ENCODE results near the gene NXN. TPM values are rescaled to one million over a fixed set of nuclear protein-coding genes. Genes with fewer than 3 reads are reported as not detected.

Gene NXN
- polyA plus RNA-seq, 4 donors = 2.2 to 12.5 (median 7.1) TPM

DNA sequence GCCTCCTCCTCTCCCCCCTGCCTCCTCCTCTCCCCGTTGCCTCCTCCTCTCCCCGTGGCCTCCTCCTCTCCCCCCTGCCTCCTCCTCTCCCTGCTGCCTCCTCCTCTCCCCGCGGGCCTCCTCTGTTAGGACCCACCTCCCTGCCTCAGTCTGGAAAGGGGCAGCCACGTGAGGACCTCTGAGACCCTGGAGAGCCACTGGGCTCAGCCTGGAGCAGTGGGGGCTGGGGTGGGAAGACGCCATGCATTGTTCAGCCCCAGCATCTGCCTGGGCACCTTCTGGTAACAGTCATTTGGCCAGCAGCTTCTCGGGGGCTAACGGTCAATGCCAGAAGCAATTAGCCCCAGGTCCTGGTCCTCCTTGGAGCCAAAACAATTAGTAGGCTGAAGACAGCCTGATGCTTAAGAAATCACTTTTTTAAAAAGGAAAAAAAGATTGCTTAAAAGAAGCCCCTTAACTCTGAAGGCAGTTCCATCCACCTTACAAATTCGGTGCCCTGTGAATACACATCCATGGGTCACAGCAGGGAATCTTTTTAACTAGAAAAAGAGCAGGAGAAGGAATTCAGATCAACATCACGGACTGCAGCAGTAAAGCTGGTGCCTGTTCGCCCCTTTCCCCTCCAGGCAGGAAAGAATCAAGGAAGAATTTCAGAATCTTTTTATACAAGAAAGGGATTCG, 29.8 kb downstream of the NXN start:
- no peak for FAIRE-seq
- H3K4me1 ChIP-seq (ENCODE audit: control insufficient read depth in 3 of 3, insufficient read depth in 2 of 3, low read depth in 1 of 3, low read length in 2 of 3) = peaks cover 0 to 3% (median 0%) of the 10 kb centered on the region in 3 donors
- H3K36me3 ChIP-seq (ENCODE audit: control insufficient read depth in 3 of 3, insufficient read depth in 2 of 3, low read depth in 1 of 3, low read length in 3 of 3) = peaks cover 0 to 6% (median 0%) of the 10 kb centered on the region in 3 donors
- H3K4me3 ChIP-seq (ENCODE audit: low read depth in 1 of 3, low read length in 3 of 3) = no peak overlapping the region
- no peak for DNase-seq
- peaks cover 0 to 4% (median 0%) of the 10 kb centered on the region in 3 donors for H3K27me3 ChIP-seq (ENCODE audit: control insufficient read depth in 3 of 3, insufficient read depth in 3 of 3, low read length in 3 of 3)
- no peaks in the 10 kb centered on the region for H3K9me3 ChIP-seq (ENCODE audit: control insufficient read depth in 2 of 2, insufficient read depth in 1 of 2, low read depth in 1 of 2, low read length in 1 of 2)
- H3K27ac ChIP-seq (ENCODE audit: low read depth in 1 of 3, low read length in 2 of 3) = peak overlapping the region in 1 of 3 donors; percentile 42
- 63 to 71% (median 67%) methylated on average over 7 to 10 of the region's 12 CpGs for WGBS, 3 donors

DNA sequence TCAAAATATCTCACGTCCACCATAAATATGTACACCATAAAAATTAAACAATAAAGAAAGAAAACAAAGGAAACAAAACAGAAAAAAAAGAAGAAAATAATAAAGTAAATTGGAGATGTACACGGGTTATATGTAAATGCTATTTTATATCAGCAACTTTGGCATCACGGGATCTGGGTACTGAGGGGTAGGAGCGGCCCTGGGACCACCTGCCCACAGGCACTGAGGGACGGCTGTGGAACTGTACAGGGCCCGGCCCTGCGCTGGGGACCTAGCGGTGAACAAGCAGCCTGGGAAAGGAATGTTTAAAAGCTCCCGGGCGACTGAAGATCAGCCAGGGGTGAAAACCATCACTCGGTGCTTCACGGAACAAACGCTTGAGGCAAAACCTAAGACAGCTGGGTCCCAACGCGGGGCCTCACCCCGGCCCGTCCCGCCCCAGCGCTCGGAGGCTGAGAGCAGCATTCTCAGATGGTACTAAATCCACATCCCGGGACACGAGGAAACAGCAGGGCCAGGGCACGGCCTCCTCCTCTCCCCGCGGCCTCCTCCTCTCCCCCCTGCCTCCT, 31.2 kb downstream of the NXN start:
- Histone ChIP-seq H3K27me3 (ENCODE audit: control insufficient read depth in 3 of 3, insufficient read depth in 3 of 3, low read length in 3 of 3) (peaks cover 0 to 4% (median 0%) of the 10 kb centered on the region in 3 donors), H3K4me3 (ENCODE audit: low read depth in 1 of 3, low read length in 3 of 3) (no peak overlapping the region), H3K9me3 (ENCODE audit: control insufficient read depth in 2 of 2, insufficient read depth in 1 of 2, low read depth in 1 of 2, low read length in 1 of 2) (no peaks in the 10 kb centered on the region), H3K36me3 (ENCODE audit: control insufficient read depth in 3 of 3, insufficient read depth in 2 of 3, low read depth in 1 of 3, low read length in 3 of 3) (peaks cover 0 to 6% (median 0%) of the 10 kb centered on the region in 3 donors), H3K27ac (ENCODE audit: low read depth in 1 of 3, low read length in 2 of 3) (peak overlapping the region in 1 of 3 donors; percentile 34), H3K4me1 (ENCODE audit: control insufficient read depth in 3 of 3, insufficient read depth in 2 of 3, low read depth in 1 of 3, low read length in 2 of 3) (no peaks in the 10 kb centered on the region)
- 67 to 71% (median 69%) methylated on average over 20 to 25 of the region's 25 CpGs for WGBS, 3 donors
- FAIRE-seq = no peak
- DNase-seq = no peak

- no peak for DNase-seq
- H3K27ac ChIP-seq (ENCODE audit: low read depth in 1 of 3, low read length in 2 of 3) = no peak overlapping the region
- peaks cover 0 to 4% (median 0%) of the 10 kb centered on the region in 3 donors for H3K27me3 ChIP-seq (ENCODE audit: control insufficient read depth in 3 of 3, insufficient read depth in 3 of 3, low read length in 3 of 3)
- no peaks in the 10 kb centered on the region for H3K4me1 ChIP-seq (ENCODE audit: control insufficient read depth in 3 of 3, insufficient read depth in 2 of 3, low read depth in 1 of 3, low read length in 2 of 3)
- no peaks in the 10 kb centered on the region for H3K9me3 ChIP-seq (ENCODE audit: control insufficient read depth in 2 of 2, insufficient read depth in 1 of 2, low read depth in 1 of 2, low read length in 1 of 2)
- no peak overlapping the region for H3K4me3 ChIP-seq (ENCODE audit: low read depth in 1 of 3, low read length in 3 of 3)
- peaks cover 0 to 3% (median 0%) of the 10 kb centered on the region in 3 donors for H3K36me3 ChIP-seq (ENCODE audit: control insufficient read depth in 3 of 3, insufficient read depth in 2 of 3, low read depth in 1 of 3, low read length in 3 of 3)
- 94 to 95% (median 95%) methylated on average over 37 of the region's 37 CpGs for WGBS, 3 donors
- no peak for FAIRE-seq
Measured at GRCh38 chr17:946510-947236, 32.9 kb downstream of the NXN start.

DNA sequence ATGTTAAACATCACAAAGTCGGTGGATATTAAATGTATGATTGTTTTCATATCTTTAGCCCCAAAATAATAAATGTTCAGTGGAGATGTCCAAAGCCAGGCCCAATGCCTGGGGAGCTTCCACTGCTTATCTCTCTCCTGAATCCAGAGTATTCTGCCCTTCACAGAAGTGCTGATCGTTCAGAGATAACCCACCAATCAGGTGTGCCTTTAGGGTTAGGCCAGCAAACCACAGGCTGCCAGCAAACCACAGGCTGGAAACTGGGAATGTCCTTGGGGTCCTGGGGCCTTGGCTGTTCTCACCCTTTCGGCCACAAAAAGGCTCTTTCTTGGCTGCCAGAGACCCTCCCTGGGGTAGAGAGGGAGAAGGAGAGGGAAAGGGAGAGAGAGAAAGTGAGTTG, 33.9 kb downstream of the NXN start:
- H3K36me3 ChIP-seq (ENCODE audit: control insufficient read depth in 3 of 3, insufficient read depth in 2 of 3, low read depth in 1 of 3, low read length in 3 of 3) = peaks cover 0 to 3% (median 0%) of the 10 kb centered on the region in 3 donors
- H3K4me1 ChIP-seq (ENCODE audit: control insufficient read depth in 3 of 3, insufficient read depth in 2 of 3, low read depth in 1 of 3, low read length in 2 of 3) = no peaks in the 10 kb centered on the region
- H3K27me3 ChIP-seq (ENCODE audit: control insufficient read depth in 3 of 3, insufficient read depth in 3 of 3, low read length in 3 of 3) = peaks cover 0 to 4% (median 0%) of the 10 kb centered on the region in 3 donors
- DNase-seq (no peak), FAIRE-seq (no peak)
- H3K4me3 ChIP-seq (ENCODE audit: low read depth in 1 of 3, low read length in 3 of 3) = no peak overlapping the region
- H3K27ac ChIP-seq (ENCODE audit: low read depth in 1 of 3, low read length in 2 of 3) = no peak overlapping the region
- no peaks in the 10 kb centered on the region for H3K9me3 ChIP-seq (ENCODE audit: control insufficient read depth in 2 of 2, insufficient read depth in 1 of 2, low read depth in 1 of 2, low read length in 1 of 2)
- 46 to 67% (median 53%) methylated on average over 3 of the region's 3 CpGs for WGBS, 3 donors

DNA sequence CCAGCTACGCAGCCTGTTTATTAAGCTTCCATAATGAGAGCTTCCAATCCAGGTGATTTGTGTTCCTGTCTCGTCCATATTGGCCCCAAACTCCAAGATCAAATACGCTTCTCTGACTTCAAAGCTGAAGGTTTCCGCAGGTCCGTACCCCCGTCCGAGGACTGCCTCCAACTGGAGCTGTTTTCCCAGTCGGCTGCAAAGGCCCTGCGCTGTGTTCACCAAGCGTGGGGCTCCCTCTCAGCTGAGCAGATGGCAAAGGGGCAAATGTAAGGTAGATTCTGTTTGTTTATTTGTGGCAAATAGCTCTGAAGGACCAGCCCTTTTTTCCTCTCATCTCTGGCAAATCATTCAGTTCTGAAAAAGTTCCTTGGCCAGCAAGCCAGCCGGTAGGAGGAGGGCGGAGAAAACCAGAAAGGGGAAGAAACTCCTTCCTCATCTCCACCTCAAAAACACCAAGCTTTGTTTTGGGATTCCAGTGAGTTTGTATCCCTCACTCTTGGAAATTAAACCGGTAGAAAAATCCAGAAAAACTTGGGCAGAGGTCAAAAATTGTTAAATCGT, 35.2 kb downstream of the NXN start:
- Histone ChIP-seq H3K27me3 (ENCODE audit: control insufficient read depth in 3 of 3, insufficient read depth in 3 of 3, low read length in 3 of 3) (no peaks in the 10 kb centered on the region), H3K36me3 (ENCODE audit: control insufficient read depth in 3 of 3, insufficient read depth in 2 of 3, low read depth in 1 of 3, low read length in 3 of 3) (peaks cover 0 to 3% (median 0%) of the 10 kb centered on the region in 3 donors), H3K4me3 (ENCODE audit: low read depth in 1 of 3, low read length in 3 of 3) (no peak overlapping the region), H3K27ac (ENCODE audit: low read depth in 1 of 3, low read length in 2 of 3) (no peak overlapping the region), H3K4me1 (ENCODE audit: control insufficient read depth in 3 of 3, insufficient read depth in 2 of 3, low read depth in 1 of 3, low read length in 2 of 3) (no peaks in the 10 kb centered on the region), H3K9me3 (ENCODE audit: control insufficient read depth in 2 of 2, insufficient read depth in 1 of 2, low read depth in 1 of 2, low read length in 1 of 2) (no peaks in the 10 kb centered on the region)
- WGBS, 3 donors = 64 to 71% (median 65%) methylated on average over 14 of the region's 14 CpGs
- FAIRE-seq (no peak), DNase-seq (no peak)

DNA sequence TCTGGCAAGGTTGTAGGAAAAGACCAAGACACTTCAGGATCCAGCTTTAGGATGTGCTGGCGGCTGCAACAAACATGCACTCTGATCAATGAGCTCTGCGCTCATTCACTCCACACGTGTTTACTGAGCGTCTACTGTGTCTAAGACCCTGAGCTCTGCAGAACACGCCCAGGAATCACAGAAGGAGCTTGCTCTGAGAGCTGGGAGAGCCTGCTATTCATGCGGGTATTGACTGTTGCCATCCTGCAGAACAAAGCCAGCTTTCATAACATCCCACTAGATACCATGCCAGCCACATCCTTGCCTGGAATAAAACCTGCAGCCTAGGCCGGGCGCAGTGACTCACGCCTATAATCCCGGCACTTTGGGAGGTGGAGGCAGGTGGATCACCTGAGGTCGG, 44.1 kb downstream of the NXN start:
- H3K36me3 ChIP-seq (ENCODE audit: control insufficient read depth in 3 of 3, insufficient read depth in 2 of 3, low read depth in 1 of 3, low read length in 3 of 3) = peaks cover 0 to 4% (median 0%) of the 10 kb centered on the region in 3 donors
- DNase-seq (no peak), FAIRE-seq (no peak)
- no peak overlapping the region for H3K27ac ChIP-seq (ENCODE audit: low read depth in 1 of 3, low read length in 2 of 3)
- peaks cover 0 to 2% (median 0%) of the 10 kb centered on the region in 3 donors for H3K4me1 ChIP-seq (ENCODE audit: control insufficient read depth in 3 of 3, insufficient read depth in 2 of 3, low read depth in 1 of 3, low read length in 2 of 3)
- no peaks in the 10 kb centered on the region for H3K9me3 ChIP-seq (ENCODE audit: control insufficient read depth in 2 of 2, insufficient read depth in 1 of 2, low read depth in 1 of 2, low read length in 1 of 2)
- no peak overlapping the region for H3K4me3 ChIP-seq (ENCODE audit: low read depth in 1 of 3, low read length in 3 of 3)
- 69 to 81% (median 70%) methylated on average over 11 of the region's 11 CpGs for WGBS, 3 donors
- H3K27me3 ChIP-seq (ENCODE audit: control insufficient read depth in 3 of 3, insufficient read depth in 3 of 3, low read length in 3 of 3) = no peaks in the 10 kb centered on the region

DNA sequence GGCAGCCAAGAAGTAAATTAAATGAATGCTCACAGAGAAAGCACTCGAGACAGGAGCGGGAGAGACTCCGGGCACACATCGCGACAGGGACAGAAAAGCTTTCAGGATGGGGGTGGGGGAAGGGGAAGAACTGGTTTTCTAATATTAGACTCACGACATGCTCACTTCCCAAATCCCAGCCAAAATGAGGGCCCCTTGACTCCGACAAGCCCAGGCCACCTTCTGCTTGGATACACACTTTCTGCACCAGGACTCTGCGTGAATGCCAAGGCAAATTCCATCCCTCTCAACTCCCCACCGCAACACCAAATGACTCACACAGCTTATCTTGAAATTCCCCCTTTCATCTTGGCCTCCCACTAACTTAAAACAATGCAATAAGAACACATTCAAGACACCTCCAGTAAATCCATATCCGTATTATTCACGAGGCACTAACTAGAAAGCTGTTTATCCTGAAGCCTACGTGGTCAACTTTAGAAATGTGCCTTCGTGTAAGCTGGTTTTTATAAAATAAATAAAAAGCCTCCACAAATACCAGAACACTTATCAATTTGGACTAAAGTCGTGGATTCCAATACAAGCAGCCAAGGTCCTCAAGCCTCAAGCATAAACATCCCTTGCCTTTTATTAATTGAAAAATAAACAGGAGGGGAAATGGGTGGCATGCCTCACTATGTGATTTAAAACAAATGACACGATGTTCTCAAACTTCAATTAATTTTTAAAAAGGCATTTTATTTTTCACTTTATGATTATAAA, 46.1 kb downstream of the NXN start:
- DNase-seq (no peak), FAIRE-seq (no peak)
- H3K27ac ChIP-seq (ENCODE audit: low read depth in 1 of 3, low read length in 2 of 3) = peak overlapping the region in 2 of 3 donors; percentile 1 to 4
- H3K4me3 ChIP-seq (ENCODE audit: low read depth in 1 of 3, low read length in 3 of 3) = no peak overlapping the region
- no peaks in the 10 kb centered on the region for H3K27me3 ChIP-seq (ENCODE audit: control insufficient read depth in 3 of 3, insufficient read depth in 3 of 3, low read length in 3 of 3)
- no peaks in the 10 kb centered on the region for H3K9me3 ChIP-seq (ENCODE audit: control insufficient read depth in 2 of 2, insufficient read depth in 1 of 2, low read depth in 1 of 2, low read length in 1 of 2)
- H3K36me3 ChIP-seq (ENCODE audit: control insufficient read depth in 3 of 3, insufficient read depth in 2 of 3, low read depth in 1 of 3, low read length in 3 of 3) = peaks cover 0 to 6% (median 0%) of the 10 kb centered on the region in 3 donors
- peaks cover 0 to 4% (median 2%) of the 10 kb centered on the region in 3 donors for H3K4me1 ChIP-seq (ENCODE audit: control insufficient read depth in 3 of 3, insufficient read depth in 2 of 3, low read depth in 1 of 3, low read length in 2 of 3)
- 32 to 40% (median 34%) methylated on average over 15 of the region's 15 CpGs for WGBS, 3 donors

DNA sequence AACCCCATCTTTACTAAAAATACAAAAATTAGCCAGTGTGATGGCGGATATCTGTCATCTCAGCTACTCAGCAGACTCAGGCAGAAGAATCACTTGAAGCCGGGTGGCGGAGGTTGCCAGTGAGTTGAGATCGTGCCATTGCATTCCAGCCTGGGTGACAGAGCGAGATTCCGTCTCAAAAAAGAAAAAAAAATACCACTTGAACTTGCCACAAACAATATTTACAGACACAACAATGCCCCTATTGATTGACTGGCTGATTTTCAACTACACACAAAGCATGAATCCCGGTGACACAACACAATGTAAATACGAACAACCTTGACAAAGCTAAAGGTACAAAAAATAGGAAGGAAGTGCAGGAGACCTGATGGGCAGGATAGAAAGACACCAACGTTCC, 49.3 kb downstream of the NXN start:
- Histone ChIP-seq H3K4me3 (ENCODE audit: low read depth in 1 of 3, low read length in 3 of 3) (no peak overlapping the region), H3K27me3 (ENCODE audit: control insufficient read depth in 3 of 3, insufficient read depth in 3 of 3, low read length in 3 of 3) (no peaks in the 10 kb centered on the region), H3K9me3 (ENCODE audit: control insufficient read depth in 2 of 2, insufficient read depth in 1 of 2, low read depth in 1 of 2, low read length in 1 of 2) (no peaks in the 10 kb centered on the region), H3K36me3 (ENCODE audit: control insufficient read depth in 3 of 3, insufficient read depth in 2 of 3, low read depth in 1 of 3, low read length in 3 of 3) (peaks cover 0 to 3% (median 0%) of the 10 kb centered on the region in 3 donors), H3K4me1 (ENCODE audit: control insufficient read depth in 3 of 3, insufficient read depth in 2 of 3, low read depth in 1 of 3, low read length in 2 of 3) (peaks cover 0 to 6% (median 0%) of the 10 kb centered on the region in 3 donors), H3K27ac (ENCODE audit: low read depth in 1 of 3, low read length in 2 of 3) (no peak overlapping the region)
- 55 to 78% (median 68%) methylated on average over 9 of the region's 9 CpGs for WGBS, 3 donors
- DNase-seq (no peak), FAIRE-seq (no peak)
